Activated CD4-positive, CD25-positive, alpha-beta regulatory T cell (primary cell): Measurements from ENCODE around the gene TH.

Experiments
- DNase-seq, 4 experiments: peaks; one replicate each; lab custom pipeline; 2025; lab: John Stamatoyannopoulos, UW

TH gene

GRCh38 chr11:2142300-2142759, 29.3 kb downstream of the TH start:
- no peak for DNase-seq

DNA sequence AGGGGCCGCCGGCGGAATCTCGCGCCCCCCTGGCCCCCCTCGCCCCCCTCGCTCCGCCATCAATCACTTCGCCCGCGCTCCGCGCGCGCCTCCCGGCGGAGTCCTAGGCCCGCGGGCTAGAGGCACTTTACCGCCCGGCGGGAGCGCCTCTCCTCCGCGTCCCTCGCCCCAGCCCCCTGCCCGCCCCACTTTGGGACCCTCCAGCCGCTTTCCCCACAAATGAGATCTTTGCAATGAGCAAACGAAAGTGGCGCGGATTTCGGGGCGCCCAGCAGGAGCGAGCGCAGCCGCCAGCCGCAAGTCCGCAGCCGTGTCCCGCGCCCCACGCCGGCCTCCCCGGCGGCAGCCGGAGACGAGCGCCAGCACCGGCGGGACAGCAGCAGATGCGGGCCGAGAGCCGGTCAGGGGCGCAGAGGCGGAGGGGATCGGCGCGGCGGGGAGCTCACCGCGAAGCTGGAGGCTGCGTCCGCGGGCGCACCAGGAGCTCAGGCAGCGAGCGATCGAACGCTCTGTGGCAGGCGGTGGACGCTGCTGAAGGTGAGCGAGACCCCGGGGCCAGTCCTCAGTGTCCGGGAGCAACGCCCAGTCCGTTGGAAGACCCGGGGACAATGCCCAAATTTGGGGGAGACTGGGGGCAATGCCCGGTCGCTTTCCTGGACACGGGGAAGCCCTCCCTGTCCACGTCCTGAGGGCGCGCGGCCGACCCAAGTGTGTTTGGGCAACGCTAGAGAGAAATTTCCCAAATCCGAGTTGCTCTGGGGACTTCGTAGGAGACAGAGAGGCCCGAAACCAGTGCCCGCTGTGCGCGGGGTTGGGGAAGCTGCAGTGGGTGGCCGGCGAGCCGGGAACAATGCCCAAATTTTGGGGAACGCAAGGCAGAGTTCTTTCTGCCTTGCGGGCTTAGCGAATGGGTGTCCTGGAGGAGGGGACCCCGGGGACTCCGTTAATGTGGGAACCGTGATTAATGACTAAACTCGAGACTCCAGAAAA, 30.9 kb downstream of the TH start:
- DNase-seq: no peak

GRCh38 chr11:2139621-2140337, 31.8 kb downstream of the TH start:
- no peak for DNase-seq

GRCh38 chr11:2139123-2139521, 32.5 kb downstream of the TH start, which contains the start of gene IGF2:
TSS of gene IGF2 (minus strand) at chr11:2139389. CDS start at chr11:2135523, 3,866 bp downstream.
- no peak for DNase-seq

DNA sequence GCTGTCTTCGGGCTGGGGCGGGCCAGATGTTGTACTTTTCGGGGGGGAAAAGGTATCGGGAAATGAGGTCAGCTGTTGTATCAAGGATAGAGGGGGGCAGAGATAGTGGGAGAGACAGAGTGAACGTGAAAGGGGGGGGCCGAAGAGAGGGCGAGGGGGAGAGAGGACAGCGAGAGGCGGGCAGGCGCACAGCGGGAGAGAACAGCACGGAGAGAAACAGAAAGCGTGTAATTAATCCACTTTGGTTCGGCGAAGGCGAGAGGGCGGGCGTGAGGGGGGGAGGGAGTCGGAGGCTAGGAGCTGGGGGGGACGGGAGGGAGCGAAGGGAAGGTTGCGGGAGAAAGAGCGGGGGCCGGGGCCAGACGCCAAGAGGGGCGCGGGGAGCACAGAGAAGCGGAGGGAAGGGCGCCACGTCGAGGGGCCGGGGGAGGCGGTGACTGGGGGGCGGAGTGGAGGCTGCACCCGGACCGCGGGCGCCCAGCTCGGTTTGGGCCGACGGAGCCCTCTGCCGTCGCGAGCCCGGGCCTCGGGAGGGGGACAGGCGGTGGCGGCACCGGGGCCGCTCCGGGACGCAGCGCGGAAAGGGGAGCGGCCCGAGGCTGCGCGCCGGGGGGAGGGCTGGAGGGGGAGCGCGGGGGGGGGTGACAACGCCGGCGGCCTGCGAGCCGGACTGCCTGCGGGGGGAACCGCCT, 33.0 kb downstream of the TH start:
- DNase-seq: no peak

GRCh38 chr11:2138068-2138430, 33.6 kb downstream of the TH start:
- DNase-seq: no peak

DNA sequence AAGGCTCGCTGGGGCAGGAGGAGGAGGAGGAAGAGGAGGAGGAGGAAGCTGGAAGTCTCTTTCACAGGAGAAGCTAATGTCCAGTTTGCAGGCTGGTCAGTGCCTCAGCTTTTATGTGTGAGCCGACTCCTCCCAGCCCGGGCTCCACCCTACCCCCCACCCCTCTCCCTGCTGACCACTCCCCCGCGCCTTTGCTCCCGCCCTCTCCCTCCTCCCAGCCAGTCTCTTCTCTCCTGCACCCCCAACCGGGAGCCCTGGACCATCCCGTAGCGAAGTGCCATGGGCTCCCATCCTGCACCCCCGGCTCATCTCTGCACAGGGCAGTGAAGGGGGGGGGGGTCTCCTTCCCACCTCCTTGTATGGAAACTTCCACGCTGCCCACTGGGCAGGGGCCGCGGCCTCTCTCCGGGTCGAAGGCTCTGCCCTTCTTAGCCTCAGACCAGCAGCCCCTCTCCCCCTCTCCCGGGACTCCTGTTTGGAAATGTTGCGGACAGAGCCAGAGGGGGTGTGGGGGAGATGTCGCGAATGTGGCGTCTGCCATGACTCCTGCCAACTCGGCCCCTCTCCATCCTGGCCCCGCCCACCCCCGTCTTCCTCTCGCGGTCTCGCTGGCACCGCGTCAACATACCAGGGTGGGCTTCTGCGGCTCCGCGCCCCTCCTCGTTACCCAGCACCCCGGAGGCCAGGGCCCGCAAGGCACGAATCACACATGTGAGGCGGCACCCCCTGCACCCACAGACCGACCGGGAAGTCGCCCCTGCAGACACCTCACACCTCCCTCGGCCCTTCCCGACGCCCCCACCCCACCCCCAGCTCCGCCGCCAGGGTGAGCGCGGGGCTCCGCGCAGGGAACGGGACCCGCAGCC, 34.2 kb downstream of the TH start:
- no peak for DNase-seq

- DNase-seq: no peak
These were observed 34.7 kb downstream of the TH start for GRCh38 chr11:2136952-2137201.

DNA sequence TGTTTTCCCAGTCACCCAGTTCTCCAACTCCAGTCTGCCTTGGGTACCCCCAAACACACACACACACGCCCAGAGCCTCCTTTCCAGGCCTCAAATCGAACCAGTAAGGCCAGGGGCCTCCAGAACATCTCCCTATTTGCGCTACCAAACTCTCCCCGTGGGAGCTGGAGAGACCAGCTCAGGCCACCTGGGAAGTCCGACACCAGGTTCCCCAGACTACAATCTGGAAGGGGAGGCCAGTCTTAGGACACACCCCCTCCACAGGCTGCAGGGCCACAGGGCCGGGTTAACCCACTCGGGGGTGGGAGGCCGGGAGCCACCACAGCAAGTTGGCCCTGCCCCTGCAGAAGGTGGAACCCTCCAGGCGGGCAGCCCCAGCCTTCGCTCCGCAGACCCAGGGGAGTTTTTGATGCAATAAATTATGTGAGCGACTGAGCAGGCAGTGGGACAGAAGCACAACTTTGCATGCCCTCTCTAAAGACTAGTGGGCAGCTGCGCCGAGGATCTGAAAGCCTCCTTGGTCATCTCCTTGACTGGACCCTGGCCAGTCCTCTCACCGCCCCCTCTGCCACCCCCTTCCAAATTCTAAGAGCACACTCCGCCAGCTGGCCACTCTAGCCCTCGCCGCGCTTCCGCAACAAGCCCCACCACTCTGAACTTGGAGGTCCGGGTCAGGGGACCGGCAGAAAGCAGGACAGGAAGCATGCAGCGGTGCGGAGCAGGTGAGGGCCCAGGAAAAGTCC, 35.2 kb downstream of the TH start:
- DNase-seq: no peak

DNA sequence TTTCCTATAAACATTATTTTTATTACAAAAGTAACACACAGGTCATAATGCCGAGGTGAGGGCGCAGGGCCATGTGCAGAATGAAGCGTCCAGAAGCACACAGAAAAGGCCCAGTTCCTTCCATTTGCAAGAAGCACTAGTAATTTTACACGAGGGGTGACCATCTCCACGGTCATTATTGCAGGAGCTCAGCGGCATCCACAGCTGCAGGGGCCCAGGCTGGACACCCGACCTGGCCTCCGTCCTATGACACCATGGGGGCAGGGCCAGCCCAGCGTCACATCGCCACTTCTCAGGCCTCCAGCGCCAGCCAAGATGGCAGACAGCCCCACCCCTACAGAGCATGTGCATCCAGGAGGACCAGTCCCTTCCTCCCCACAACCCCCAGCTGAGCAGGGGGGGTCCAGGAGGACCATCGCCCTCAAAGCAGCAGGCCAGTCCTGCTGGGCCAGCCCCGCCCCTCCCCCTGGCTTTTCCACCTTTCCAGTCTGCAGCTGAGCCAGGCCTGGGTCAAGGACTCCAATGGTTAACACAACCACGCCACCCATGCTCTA, 35.9 kb downstream of the TH start:
- DNase-seq: no peak

DNA sequence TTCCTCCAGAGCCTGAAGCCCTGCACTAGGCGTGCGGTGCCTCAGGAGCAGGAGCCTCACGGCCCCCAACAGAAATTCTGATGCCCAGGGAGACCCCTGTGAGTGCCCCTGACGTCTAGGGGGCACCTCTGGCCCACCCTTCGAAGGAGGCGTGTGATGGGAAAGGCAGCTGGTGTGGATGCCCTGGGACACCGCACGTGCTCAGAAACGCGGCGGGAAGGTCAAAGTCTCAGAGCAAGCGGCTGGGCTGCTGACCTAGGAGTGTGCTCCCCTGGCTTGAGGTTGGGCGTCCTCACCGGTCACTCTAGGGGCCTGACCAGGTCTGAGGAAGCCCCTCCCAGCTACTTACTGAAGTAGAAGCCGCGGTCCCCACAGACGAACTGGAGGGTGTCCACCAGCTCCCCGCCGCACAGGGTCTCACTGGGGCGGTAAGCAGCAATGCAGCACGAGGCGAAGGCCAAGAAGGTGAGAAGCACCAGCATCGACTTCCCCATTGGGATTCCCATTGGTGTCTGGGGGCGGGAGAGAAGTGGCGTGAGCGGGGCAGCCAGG, 36.5 kb downstream of the TH start:
- no peak for DNase-seq

GRCh38 chr11:2134022-2135010, 37.3 kb downstream of the TH start:
- DNase-seq: no peak

GRCh38 chr11:2133241-2134021, 38.2 kb downstream of the TH start:
- DNase-seq: no peak

DNA sequence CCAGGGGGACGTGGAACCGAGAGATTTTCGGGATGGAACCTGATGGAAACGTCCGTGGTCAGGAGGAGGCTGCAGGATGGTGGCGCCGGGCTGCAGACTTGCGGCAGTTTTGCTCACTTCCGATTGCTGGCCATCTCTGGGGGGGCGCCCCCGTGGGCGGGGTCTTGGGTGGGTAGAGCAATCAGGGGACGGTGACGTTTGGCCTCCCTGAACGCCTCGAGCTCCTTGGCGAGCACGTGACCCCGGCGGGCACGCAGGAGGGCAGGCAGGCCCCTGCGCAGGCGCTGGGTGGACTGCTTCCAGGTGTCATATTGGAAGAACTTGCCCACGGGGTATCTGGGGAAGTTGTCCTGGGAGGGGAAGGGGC, 38.8 kb downstream of the TH start:
- no peak for DNase-seq

- DNase-seq: no peak
These were observed 39.4 kb downstream of the TH start for GRCh38 chr11:2132246-2132645.

GRCh38 chr11:2131371-2132236, 40.0 kb downstream of the TH start:
- no peak for DNase-seq

DNA sequence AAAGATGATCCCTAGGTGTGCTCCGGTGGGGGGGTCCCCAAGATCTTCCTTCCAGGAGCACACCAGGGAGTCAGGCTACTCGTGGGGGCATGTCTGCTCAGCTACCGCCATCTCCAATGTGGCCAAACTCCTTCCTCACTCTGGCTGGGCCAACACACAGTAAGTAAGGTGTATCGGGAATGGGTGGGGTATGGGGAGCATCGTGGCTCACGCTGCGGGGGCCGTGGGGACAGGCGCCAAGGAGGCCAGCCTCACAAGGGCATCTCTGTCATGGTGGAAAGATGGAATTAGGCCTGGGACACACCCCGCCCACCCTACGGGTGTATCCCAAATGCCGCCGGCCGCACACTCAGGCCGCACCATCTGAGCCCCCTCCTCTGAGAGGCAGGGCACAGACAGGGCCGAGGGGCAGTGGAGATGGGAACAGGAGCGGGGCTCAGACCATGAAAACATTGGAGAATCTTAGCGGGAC, 40.7 kb downstream of the TH start:
- DNase-seq: no peak
